Heart left ventricle (tissue), 13 donors: ENCODE results near the gene NCK2.

Experiments used
- CTCF ChIP-seq, 12 donors: fragments of 200-600 bp; sonication (generic) in 4 of 12; IDR thresholded peaks; one replicate each; pipeline versions ENCODE4 v1.5.0 to v1.8.0; 2018 to 2022; ENCODE audit warnings: antibody characterized with exemption in 12 of 12, mild to moderate bottlenecking in 5 of 12
- POLR2A ChIP-seq, 2 donors: fragments of 450-650 bp; IDR thresholded peaks; one replicate each; pipeline ENCODE4 v1.6.1; 2017; ENCODE audit warnings: antibody characterized with exemption in 2 of 2, mild to moderate bottlenecking in 2 of 2, moderate library complexity in 2 of 2
- donor health status: ischemic (EF 13 %, LVEDD 7.1; RV severe dilation, severe dysfunction).
- donor health status: DM: no; HTN: yes; CAD: no.
- donor health status: DM: no; HTN: no; CAD: no.
- donor health status: ischemic (EF 25% LVEDD 6.9; RV normal size, moderate dysfunction).
- donor health status: ischemic (EF 25% LVEDD 5.7; RV mildly dilated, moderate dysfunction).
- donor health status: ischemic (EF 35%, LVEDD 5.7; RV mildly dilated, moderate dysfunction).
- donor health status: nonischemic (EF 11% LVEDD 7.7; RV severe dilation, severe dysfunction).
- donor health status: DM: yes; HTN: yes; CAD: no.
- donor health status: PGD.
- donor health status: ischemic (EF 29% LVEDD 5.4; RV normal size, mild dysfunction).
- donor health status: nonischemic (EF 23%, LVEDD 6.1; RV moderate dilation, normal function).

- TF ChIP-seq POLR2A (IDR thresholded peaks at IDR 0.05) (no peak), CTCF (IDR thresholded peaks at IDR 0.05) (no peak)
These were observed 110.3 kb downstream of the NCK2 start for GRCh38 chr2:105854972-105855371.
